Stomach (tissue), 9 donors: Measurements from ENCODE around the gene FUNDC1. TPM values are rescaled to one million over a fixed set of nuclear protein-coding genes. Genes with fewer than 3 reads are reported as not detected.

Experiments used
- DNase-seq, 2 donors: peaks; one replicate each; pipeline versions ENCODE4 v3.0.0 to v3.0.0-alpha.2; 2013 to 2019
- H3K27ac ChIP-seq, 5 donors: fragments of 200-600 bp in 4 of 5; sonication (generic) in 4 of 5; one replicate each; pipeline ENCODE4 v1.5.1; 2013 to 2019; ENCODE audit warnings: mild to moderate bottlenecking in 1 of 5, moderate library complexity in 1 of 5
- H3K27me3 ChIP-seq, 3 donors: fragments of 200-600 bp; sonication (generic); one replicate each; pipeline ENCODE4 v1.5.1; 2017 to 2019; ENCODE audit warnings: mixed run types in 1 of 3
- H3K36me3 ChIP-seq, 4 donors: fragments of 200-600 bp; sonication (generic); 1 replicate in 3 of 4; 2 replicates in 1 of 4; pipeline ENCODE4 v1.5.1; 2016 to 2019
- H3K4me1 ChIP-seq, 4 donors: fragments of 200-600 bp; sonication (generic); one replicate each; pipeline ENCODE4 v1.5.1; 2016 to 2019
- H3K4me3 ChIP-seq, 4 donors: fragments of 200-600 bp; sonication (generic) in 3 of 4; one replicate each; pipeline ENCODE4 v1.5.1; 2016 to 2019; ENCODE audit warnings: mild to moderate bottlenecking in 1 of 4
- H3K9me3 ChIP-seq, 4 donors: fragments of 200-600 bp; sonication (generic); one replicate each; pipeline ENCODE4 v1.5.1; 2016 to 2019
- CTCF ChIP-seq, 7 experiments: fragments of 450-650 bp in 4 of 7; fragments of 200-600 bp in 3 of 7; sonication (generic) in 3 of 7; IDR thresholded peaks; one replicate each; pipeline ENCODE4 v1.5.1; 2016 to 2019; ENCODE audit warnings: antibody characterized with exemption in 7 of 7, control low read depth in 2 of 7, mild to moderate bottlenecking in 1 of 7
- EP300 ChIP-seq: sonication (generic); formaldehyde crosslinking; IDR thresholded peaks from one replicate; pipeline ENCODE4 v1.6.1; 2017; ENCODE audit warnings: antibody characterized with exemption
- POLR2A ChIP-seq, 4 donors: fragments of 450-650 bp; IDR thresholded peaks; one replicate each; pipeline ENCODE4 v1.6.1; 2016; ENCODE audit warnings: antibody characterized with exemption in 4 of 4, control low read depth in 2 of 4, mild to moderate bottlenecking in 1 of 4, moderate library complexity in 1 of 4
- POLR2AphosphoS5 ChIP-seq, 3 donors: sonication (generic); formaldehyde crosslinking; IDR thresholded peaks; one replicate each; pipeline ENCODE4 v1.6.1; 2016; ENCODE audit warnings: antibody characterized with exemption in 3 of 3
- WGBS, 5 donors: extraction: QIAGEN DNeasy Blood & Tissue Kit in 3 of 5; methylation state at CpG; one replicate each; pipeline versions ENCODE4 v1.1.5 to v1.1.7; 2013 to 2018; 5-methylcytosine and 5-hydroxymethylcytosine counted together
- intact Hi-C: fragments of 100-400 bp; cut with DNase I; formaldehyde crosslinking; loops from one replicate; pipeline ENCODE4 v1.15.1; 2023; ENCODE audit warnings: low total_unique reads
- polyA plus RNA-seq, 3 donors: library from polyadenylated mRNA; stranded (reverse); fragments of 200-250 nt; gene quantifications; one replicate each; pipeline ENCODE4 v1.2.3, GENCODE V29; 2013
- total RNA-seq, 5 donors: library from RNA; depleted of rRNA; stranded (reverse); fragments of >200 nt; gene quantifications; one replicate each; pipeline versions ENCODE4 v1.1.0 to v1.2.3, GENCODE V29; 2014 to 2016
- donor health status: healthy with polysubstance abuse.
- donor health status: Bipolar disorder and iron deficiency.
- donor health status: healthy.

The FUNDC1 gene
- total and polyA plus RNA-seq, 8 donors: 3.1 to 35.4 (median 19.8) TPM; not detected in 1

GRCh38 chrX:44483965-44484606 lies 58.6 kb downstream of the FUNDC1 start:
- Histone ChIP-seq H3K4me1 (peaks cover 0 to 15% (median 0%) of the 10 kb centered on the region in 4 donors), H3K36me3 (no peaks in the 10 kb centered on the region), H3K9me3 (no peaks in the 10 kb centered on the region), H3K4me3 (no peak overlapping the region), H3K27ac (no peak overlapping the region), H3K27me3 (no peaks in the 10 kb centered on the region)
- 87 to 89% (median 88%) methylated on average over 8 of the region's 8 CpGs for WGBS, 5 donors
- TF ChIP-seq POLR2A (IDR thresholded peaks at IDR 0.05): no peak
- TF ChIP-seq POLR2AphosphoS5 (IDR thresholded peaks at IDR 0.05): no peak
- TF ChIP-seq CTCF (IDR thresholded peaks at IDR 0.05): no peak
- TF ChIP-seq EP300: no peak
- intact Hi-C loops: no loop called here
- DNase-seq: no peak

GRCh38 chrX:44482575-44482974 lies 60.1 kb downstream of the FUNDC1 start:
- DNase-seq: no peak
- intact Hi-C loops: no loop called here
- Histone ChIP-seq H3K36me3 (no peaks in the 10 kb centered on the region), H3K9me3 (no peaks in the 10 kb centered on the region), H3K27me3 (no peaks in the 10 kb centered on the region), H3K27ac (no peak overlapping the region), H3K4me1 (peaks cover 0 to 15% (median 0%) of the 10 kb centered on the region in 4 donors), H3K4me3 (no peak overlapping the region)
- TF ChIP-seq POLR2AphosphoS5 (IDR thresholded peaks at IDR 0.05) (no peak), EP300 (no peak), POLR2A (IDR thresholded peaks at IDR 0.05) (no peak), CTCF (IDR thresholded peaks at IDR 0.05) (no peak)
- WGBS, 5 donors: 81 to 100% (median 95%) methylated on average over 1 of the region's 1 CpG

GRCh38 chrX:44480591-44480990 lies 62.1 kb downstream of the FUNDC1 start:
- H3K27me3 ChIP-seq: no peaks in the 10 kb centered on the region
- H3K9me3 ChIP-seq: no peaks in the 10 kb centered on the region
- WGBS, 5 donors: 16 to 73% (median 58%) methylated on average over 2 of the region's 2 CpGs
- H3K4me1 ChIP-seq: peaks cover 0 to 15% (median 0%) of the 10 kb centered on the region in 4 donors
- no peak overlapping the region for H3K4me3 ChIP-seq
- H3K36me3 ChIP-seq: no peaks in the 10 kb centered on the region
- peak in 1 of 2 donors; percentile 16 for DNase-seq
- no peak overlapping the region for H3K27ac ChIP-seq
- no peak for TF ChIP-seq POLR2A (IDR thresholded peaks at IDR 0.05)
- TF ChIP-seq POLR2AphosphoS5 (IDR thresholded peaks at IDR 0.05): no peak
- TF ChIP-seq CTCF (IDR thresholded peaks at IDR 0.05): no peak
- TF ChIP-seq EP300: no peak
- intact Hi-C loops: no loop called here

GRCh38 chrX:44474410-44474809 lies 68.2 kb downstream of the FUNDC1 start:
- Histone ChIP-seq H3K27ac (no peak overlapping the region), H3K4me3 (no peak overlapping the region), H3K4me1 (no peaks in the 10 kb centered on the region), H3K36me3 (no peaks in the 10 kb centered on the region), H3K9me3 (no peaks in the 10 kb centered on the region), H3K27me3 (no peaks in the 10 kb centered on the region)
- intact Hi-C loops: no loop called here
- TF ChIP-seq POLR2AphosphoS5 (IDR thresholded peaks at IDR 0.05): no peak
- no peak for DNase-seq
- 66 to 92% (median 85%) methylated on average over 2 of the region's 2 CpGs for WGBS, 5 donors

Other genes starting within 250 kb of the FUNDC1 start
- 1 to 10 TPM in 3 of 5 donors, under 1 TPM in 1, not detected in 1; 0.87 to 10.0 (median 5.3) TPM for gene EFHC2, start 199.2 kb downstream of the FUNDC1 start, total RNA-seq
- gene EFHC2, start 199.2 kb downstream of the FUNDC1 start, polyA plus RNA-seq: 1 to 10 TPM in 2 of 3 donors, under 1 TPM in 1; 0.37 to 1.5 (median 1.5) TPM